ENCODE data around the gene ATG4D. TPM values are rescaled to one million over a fixed set of nuclear protein-coding genes. Genes with fewer than 3 reads are reported as not detected.

ATG4D gene
- total RNA-seq, 1 donor from 2014 or later: 52.6 TPM

GRCh38 chr19:10510301-10510802 lies 33.4 kb upstream of the ATG4D start:
- no peak overlapping the region for H3K4me3 Mint-ChIP-seq (ENCODE audit: low read depth)
- no peaks in the 10 kb centered on the region for H3K36me3 Mint-ChIP-seq (ENCODE audit: insufficient read depth)
- H3K4me1 Mint-ChIP-seq (ENCODE audit: low read depth): no peaks in the 10 kb centered on the region
- DNase-seq (ENCODE audit: low spot score, unreplicated experiment): peak; percentile 58
- H3K27ac Mint-ChIP-seq: no peak overlapping the region
- no peaks in the 10 kb centered on the region for H3K9me3 Mint-ChIP-seq (ENCODE audit: low read depth)
- peak; percentile 80 for TF ChIP-seq CTCF (IDR thresholded peaks at IDR 0.05; ENCODE audit: unreplicated experiment)
- peaks cover 17% of the 10 kb centered on the region for H3K27me3 Mint-ChIP-seq

GRCh38 chr19:10513223-10513622 lies 30.5 kb upstream of the ATG4D start:
- H3K36me3 Mint-ChIP-seq (ENCODE audit: insufficient read depth): no peaks in the 10 kb centered on the region
- no peaks in the 10 kb centered on the region for H3K9me3 Mint-ChIP-seq (ENCODE audit: low read depth)
- H3K4me1 Mint-ChIP-seq (ENCODE audit: low read depth): peaks cover 6% of the 10 kb centered on the region
- H3K27ac Mint-ChIP-seq: no peak overlapping the region
- no peak overlapping the region for H3K4me3 Mint-ChIP-seq (ENCODE audit: low read depth)
- no peak for DNase-seq (ENCODE audit: low spot score, unreplicated experiment)
- peaks cover 36% of the 10 kb centered on the region for H3K27me3 Mint-ChIP-seq
- no peak for TF ChIP-seq CTCF (IDR thresholded peaks at IDR 0.05; ENCODE audit: unreplicated experiment)

- Mint-ChIP-seq H3K36me3 (ENCODE audit: insufficient read depth) (no peaks in the 10 kb centered on the region), H3K27ac (no peak overlapping the region), H3K4me1 (ENCODE audit: low read depth) (peaks cover 8% of the 10 kb centered on the region), H3K4me3 (ENCODE audit: low read depth) (no peak overlapping the region), H3K27me3 (peaks cover 49% of the 10 kb centered on the region), H3K9me3 (ENCODE audit: low read depth) (no peaks in the 10 kb centered on the region)
- DNase-seq (ENCODE audit: low spot score, unreplicated experiment): no peak
- TF ChIP-seq CTCF (IDR thresholded peaks at IDR 0.05; ENCODE audit: unreplicated experiment): no peak
Measured at GRCh38 chr19:10514211-10515145, 29.2 kb upstream of the ATG4D start.

- Mint-ChIP-seq H3K27ac (no peak overlapping the region), H3K27me3 (peaks cover 56% of the 10 kb centered on the region)
- DNase-seq (ENCODE audit: low spot score, unreplicated experiment): no peak
Measured at GRCh38 chr19:10516064-10516385, 27.7 kb upstream of the ATG4D start.

More at GRCh38 chr19:10516064-10516385, 27.7 kb upstream of the ATG4D start:
- Mint-ChIP-seq H3K4me3 (ENCODE audit: low read depth) (no peak overlapping the region), H3K4me1 (ENCODE audit: low read depth) (peaks cover 8% of the 10 kb centered on the region), H3K9me3 (ENCODE audit: low read depth) (no peaks in the 10 kb centered on the region), H3K36me3 (ENCODE audit: insufficient read depth) (no peaks in the 10 kb centered on the region)
- TF ChIP-seq CTCF (IDR thresholded peaks at IDR 0.05; ENCODE audit: unreplicated experiment): no peak

All from progenitor cell of endocrine pancreas (in vitro differentiated cells).